Panc1 (cell line): Measurements from ENCODE around the gene CDC14B. TPM values are rescaled to one million over a fixed set of nuclear protein-coding genes. Genes with fewer than 3 reads are reported as not detected.

Experiments
- ATAC-seq: fragments of 200-7000 bp; cut with Tn5 transposase; 2 replicates; pipeline ENCODE4 v1.9.1; 2020; ENCODE audit warnings: mild to moderate bottlenecking, moderate library complexity
- BruUV-seq: library from RNA; stranded (reverse); fragments of 400-500 nt; replicated peaks from 2 replicates; lab custom pipeline; 2021; lab: Mats Ljungman, UMichigan
- CTCF ChIA-PET: fragments of 300-600 bp; sonication (Branson Sonifier 250); formaldehyde crosslinking; loops from one replicate; lab custom pipeline; 2022; ENCODE audit warnings: antibody characterized with exemption; lab: Charles Lee
- POLR2A ChIA-PET: fragments of 300-600 bp; sonication (Branson Sonifier 250); formaldehyde crosslinking; loops from one replicate; lab custom pipeline; 2022; ENCODE audit warnings: antibody characterized with exemption; lab: Charles Lee
- DNase-seq: peaks from one replicate; pipeline ENCODE4 v3.0.0-alpha.2; 2010; ENCODE audit warnings: low read depth, low spot score
- H3K27ac ChIP-seq: 2 replicates; pipeline ENCODE4 v1.5.1; 2011; ENCODE audit warnings: mild to moderate bottlenecking, low read length, inconsistent platforms
- H3K27me3 ChIP-seq: fragments of 200-500 bp; sonication (Bioruptor generic); 2 replicates; pipeline ENCODE4 v1.6.0; 2014; ENCODE audit warnings: low read length, inconsistent platforms; ENCODE audit not compliant: control insufficient read depth, insufficient read depth
- H3K36me3 ChIP-seq: fragments of 200-500 bp; sonication (Bioruptor generic); 2 replicates; pipeline ENCODE4 v1.5.1; 2014; ENCODE audit warnings: inconsistent platforms, mild to moderate bottlenecking, low read length, moderate library complexity; ENCODE audit not compliant: control insufficient read depth, insufficient read depth
- H3K4me1 ChIP-seq: 2 replicates; pipeline ENCODE4 v1.5.1; 2011; ENCODE audit warnings: inconsistent platforms, mild to moderate bottlenecking, low read length, moderate library complexity; ENCODE audit not compliant: control insufficient read depth, insufficient read depth
- H3K4me3 ChIP-seq, 2 experiments: 2 replicates each; pipeline ENCODE4 v1.5.1; 2011 to 2012; ENCODE audit warnings: low read depth in 2 of 2, low read length in 2 of 2, mild to moderate bottlenecking in 2 of 2, inconsistent platforms in 1 of 2, moderate library complexity in 1 of 2
- H3K9me3 ChIP-seq: fragments of 200-500 bp; sonication (Bioruptor generic); 2 replicates; pipeline ENCODE4 v1.5.1; 2014; ENCODE audit warnings: low read depth, mild to moderate bottlenecking, inconsistent platforms, low read length, moderate library complexity; ENCODE audit not compliant: control insufficient read depth, insufficient read depth
- CTCF ChIP-seq: fragments of 450-650 bp; IDR thresholded peaks from 2 replicates; pipeline ENCODE4 v1.5.1; 2017; ENCODE audit warnings: mild to moderate bottlenecking
- POLR2AphosphoS5 ChIP-seq: IDR thresholded peaks from 2 replicates; pipeline ENCODE4 v1.6.1; 2012; ENCODE audit warnings: mild to moderate bottlenecking, low read depth, low read length, moderate library complexity
- REST ChIP-seq, 2 experiments: IDR thresholded peaks; 2 replicates each; pipeline ENCODE4 v1.6.1; 2011 to 2012; ENCODE audit warnings: low read depth in 2 of 2, control low read depth in 1 of 2, low read length in 1 of 2, mild to moderate bottlenecking in 1 of 2, moderate library complexity in 1 of 2; ENCODE audit not compliant: insufficient read depth in 1 of 2
- SIN3A ChIP-seq: IDR thresholded peaks from 2 replicates; pipeline ENCODE4 v1.6.1; 2012; ENCODE audit warnings: low read depth, mild to moderate bottlenecking, low read length, moderate library complexity, borderline replicate concordance; ENCODE audit not compliant: insufficient read depth
- TCF7L2 ChIP-seq: IDR thresholded peaks from 2 replicates; pipeline ENCODE4 v1.6.1; 2011; ENCODE audit warnings: mild to moderate bottlenecking, low read depth, low read length, inconsistent platforms
- in situ Hi-C: cut with HindIII; loops from 2 replicates; pipeline ENCODE4 v1.10.0; 2016; ENCODE audit warnings: low sequenced_read_pairs, low pct_unique_long_range_greater_than_20kb
- intact Hi-C: fragments of 100-400 bp; cut with micrococcal nuclease; formaldehyde crosslinking; loops from one replicate; pipeline ENCODE4 v1.10.0; 2022; ENCODE audit not compliant: unreplicated experiment
- total RNA-seq: library from RNA; stranded (reverse); gene quantifications from one replicate; pipeline ENCODE4 v1.2.1, GENCODE V29; 2021; ENCODE audit not compliant: unreplicated experiment

CDC14B gene
- total RNA-seq, 1 experiment from 2014 or later: 11.8 TPM

- no peak overlapping the region for H3K4me3 ChIP-seq
- no peaks in the 10 kb centered on the region for H3K27me3 ChIP-seq
- ChIA-PET CTCF (no interaction called here), POLR2A (no interaction called here)
- no TSS peak for BruUV-seq
- intact Hi-C loops (no loop called here), in situ Hi-C loops (no loop called here)
- TF ChIP-seq SIN3A: no peak
- TF ChIP-seq CTCF: no peak
- no peak for TF ChIP-seq REST (IDR thresholded peaks at IDR 0.05; ENCODE audit: insufficient read depth in 1 of 2, low read depth in 2 of 2, low read length in 1 of 2)
- no peak for TF ChIP-seq POLR2AphosphoS5
- TF ChIP-seq TCF7L2: no peak
- H3K4me1 ChIP-seq: no peaks in the 10 kb centered on the region
- H3K9me3 ChIP-seq: no peaks in the 10 kb centered on the region
- no peak overlapping the region for H3K27ac ChIP-seq
- no peak for DNase-seq
- no peaks in the 10 kb centered on the region for H3K36me3 ChIP-seq
- ATAC-seq: no peak
These were observed 110.6 kb downstream of the CDC14B start for GRCh38 chr9:96509026-96509425.

- CTCF ChIA-PET: no interaction called here
- no peak for DNase-seq
- ATAC-seq: no peak
- Histone ChIP-seq H3K4me1 (no peaks in the 10 kb centered on the region), H3K9me3 (no peaks in the 10 kb centered on the region), H3K36me3 (no peaks in the 10 kb centered on the region), H3K27me3 (no peaks in the 10 kb centered on the region), H3K27ac (no peak overlapping the region), H3K4me3 (no peak overlapping the region)
- no TSS peak for BruUV-seq
- POLR2A ChIA-PET: no interaction called here
- TF ChIP-seq CTCF: no peak
- intact Hi-C loops (no loop called here), in situ Hi-C loops (no loop called here)
These were observed 111.3 kb downstream of the CDC14B start for GRCh38 chr9:96508227-96508940.
